GM13976 (cell line): Measurements from ENCODE around the gene EIF5B.

ENCODE experiments used
- DNase-seq: peaks from one replicate; pipeline ENCODE4 v3.0.0; 2012; ENCODE audit warnings: low spot score
- CTCF ChIP-seq: IDR thresholded peaks from 2 replicates; pipeline ENCODE4 v1.5.1; 2012; ENCODE audit warnings: borderline replicate concordance, mild to moderate bottlenecking; ENCODE audit not compliant: insufficient read depth; ENCODE audit errors: extremely low read depth, missing control alignments, control extremely low read depth
- in situ Hi-C: fragments of 300-500 bp; cut with MboI; formaldehyde crosslinking; loops from one replicate; pipeline ENCODE4 v1.12.0; 2022; ENCODE audit warnings: low sequenced_read_pairs, mixed read lengths, inconsistent platforms; ENCODE audit not compliant: unreplicated experiment

Gene EIF5B

GRCh38 chr2:99388892-99389291 lies 51.7 kb downstream of the EIF5B start:
- DNase-seq, result no peak
- in situ Hi-C loops, result no loop called here
- no peak for TF ChIP-seq CTCF

GRCh38 chr2:99389371-99389770 lies 52.2 kb downstream of the EIF5B start:
- in situ Hi-C loops, result no loop called here
- TF ChIP-seq CTCF, result no peak

GRCh38 chr2:99389946-99390345 lies 52.8 kb downstream of the EIF5B start:
- DNase-seq, result no peak

More at GRCh38 chr2:99389371-99389770, 52.2 kb downstream of the EIF5B start:
- no peak for DNase-seq

GRCh38 chr2:99395589-99396130 lies 58.5 kb downstream of the EIF5B start:
- no peak for DNase-seq
- in situ Hi-C loops, result no loop called here
- TF ChIP-seq CTCF, result no peak

More at GRCh38 chr2:99389946-99390345, 52.8 kb downstream of the EIF5B start:
- TF ChIP-seq CTCF, result no peak
- in situ Hi-C loops, result no loop called here

GRCh38 chr2:99397266-99397920 lies 60.2 kb downstream of the EIF5B start:
- in situ Hi-C loops, result no loop called here
- TF ChIP-seq CTCF, result no peak
- no peak for DNase-seq

GRCh38 chr2:99398303-99398702 lies 61.1 kb downstream of the EIF5B start:
- no peak for TF ChIP-seq CTCF
- DNase-seq, result no peak
- in situ Hi-C loops, result no loop called here
